IMR-90 (cell line): ENCODE data around the gene SUSD1. TPM values are rescaled to one million over a fixed set of nuclear protein-coding genes. Genes with fewer than 3 reads are reported as not detected.

Experiments used
- ATAC-seq: fragments of 200-7000 bp; cut with Tn5 transposase; 2 replicates; pipeline ENCODE4 v1.9.1; 2020; ENCODE audit warnings: low read depth, mild to moderate bottlenecking, moderate library complexity
- BruUV-seq: library from RNA; stranded (reverse); fragments of 400-500 nt; replicated peaks from 2 replicates; lab custom pipeline; 2021; lab: Mats Ljungman, UMichigan
- CTCF ChIA-PET: fragments of 300-600 bp; formaldehyde crosslinking; extraction: SDS; loops from one replicate; lab custom pipeline; 2021; ENCODE audit warnings: antibody characterized with exemption; lab: Yijun Ruan, JAX
- POLR2A ChIA-PET: fragments of 300-600 bp; sonication (Branson Sonifier 250); formaldehyde crosslinking; loops from one replicate; lab custom pipeline; 2022; ENCODE audit warnings: antibody characterized with exemption; ENCODE audit not compliant: unreplicated experiment; lab: Charles Lee
- DNase-seq: peaks from one replicate; pipeline ENCODE4 v3.0.0; 2013
- H2AFZ ChIP-seq: replicated peaks from 2 replicates; pipeline ENCODE3; 2013; ENCODE audit warnings: low read length, mild to moderate bottlenecking; ENCODE audit not compliant: poor library complexity
- H2AK5ac ChIP-seq: 2 replicates; pipeline ENCODE4 v1.6.1; 2013; ENCODE audit warnings: low read depth, low read length, inconsistent platforms
- H2AK9ac ChIP-seq: replicated peaks from 2 replicates; pipeline ENCODE3; 2013; ENCODE audit warnings: mild to moderate bottlenecking, low read depth, low read length, moderate library complexity; ENCODE audit not compliant: poor library complexity
- H2BK120ac ChIP-seq: 2 replicates; pipeline ENCODE4 v1.6.1; 2013; ENCODE audit warnings: low read depth, low read length, inconsistent platforms
- H2BK15ac ChIP-seq: 3 replicates; pipeline ENCODE4 v1.6.1; 2013; ENCODE audit warnings: low read depth, low read length, inconsistent platforms
- H2BK20ac ChIP-seq: 2 replicates; pipeline ENCODE4 v1.6.1; 2013; ENCODE audit warnings: low read depth, mild to moderate bottlenecking, inconsistent platforms, low read length, moderate library complexity
- H2BK5ac ChIP-seq: 2 replicates; pipeline ENCODE4 v1.6.1; 2013; ENCODE audit warnings: mild to moderate bottlenecking, low read depth, low read length, inconsistent platforms; ENCODE audit not compliant: poor library complexity, severe bottlenecking
- H3K14ac ChIP-seq: replicated peaks from 2 replicates; pipeline ENCODE4 v1.6.1; 2013; ENCODE audit warnings: low read depth, low read length, inconsistent platforms
- H3K18ac ChIP-seq: 2 replicates; pipeline ENCODE4 v1.6.1; 2013; ENCODE audit warnings: low read depth, low read length, control low read depth
- H3K23ac ChIP-seq: 2 replicates; pipeline ENCODE4 v1.6.1; 2013; ENCODE audit warnings: low read depth, low read length, inconsistent platforms
- H3K27ac ChIP-seq: 2 replicates; pipeline ENCODE4 v1.5.1; 2013; ENCODE audit warnings: mild to moderate bottlenecking, control low read depth, low read length; ENCODE audit not compliant: insufficient read depth
- H3K27me3 ChIP-seq: 2 replicates; pipeline ENCODE4 v1.6.1; 2013; ENCODE audit warnings: low read length; ENCODE audit not compliant: control insufficient read depth, insufficient read depth
- H3K36me3 ChIP-seq: 2 replicates; pipeline ENCODE4 v1.6.1; 2013; ENCODE audit warnings: low read length, mixed read lengths; ENCODE audit not compliant: control insufficient read depth, insufficient read depth
- H3K4ac ChIP-seq: 2 replicates; pipeline ENCODE4 v1.6.1; 2013; ENCODE audit warnings: low read depth, low read length, inconsistent platforms
- H3K4me1 ChIP-seq: 2 replicates; pipeline ENCODE4 v1.6.1; 2013; ENCODE audit warnings: low read length, mixed read lengths; ENCODE audit not compliant: control insufficient read depth, insufficient read depth
- H3K4me2 ChIP-seq: 2 replicates; pipeline ENCODE4 v1.6.1; 2013; ENCODE audit warnings: low read depth, mild to moderate bottlenecking, control low read depth, low read length, moderate library complexity
- H3K4me3 ChIP-seq: 2 replicates; pipeline ENCODE4 v1.5.1; 2013; ENCODE audit warnings: low read depth, mild to moderate bottlenecking, control low read depth, low read length, moderate library complexity; ENCODE audit not compliant: insufficient read depth
- H3K56ac ChIP-seq: 2 replicates; pipeline ENCODE4 v1.6.1; 2013; ENCODE audit warnings: low read length, inconsistent platforms; ENCODE audit not compliant: insufficient read depth; ENCODE audit errors: extremely low read depth
- H3K79me1 ChIP-seq, 2 experiments: 2 replicates each; pipeline ENCODE4 v1.6.1; 2013; ENCODE audit warnings: low read length in 2 of 2, inconsistent platforms in 1 of 2, low read depth in 1 of 2
- H3K9ac ChIP-seq: 2 replicates; pipeline ENCODE4 v1.6.1; 2013; ENCODE audit warnings: low read depth, low read length, control low read depth
- H3K9me1 ChIP-seq: 2 replicates; pipeline ENCODE4 v1.6.1; 2013; ENCODE audit warnings: low read length, inconsistent platforms; ENCODE audit not compliant: insufficient read depth
- H3K9me3 ChIP-seq: 2 replicates; pipeline ENCODE4 v1.6.1; 2013; ENCODE audit warnings: low read length; ENCODE audit not compliant: control insufficient read depth, insufficient read depth
- H4K20me1 ChIP-seq: 2 replicates; pipeline ENCODE4 v1.6.1; 2013; ENCODE audit warnings: low read length, inconsistent platforms; ENCODE audit not compliant: insufficient read depth
- H4K5ac ChIP-seq: 2 replicates; pipeline ENCODE4 v1.6.1; 2013; ENCODE audit warnings: mild to moderate bottlenecking, low read depth, low read length, control low read depth
- H4K8ac ChIP-seq, 2 experiments: 2 replicates each; pipeline ENCODE4 v1.6.1; 2013; ENCODE audit warnings: low read depth in 2 of 2, low read length in 2 of 2, control low read depth in 1 of 2, inconsistent platforms in 1 of 2
- H4K91ac ChIP-seq: 2 replicates; pipeline ENCODE4 v1.6.1; 2013; ENCODE audit warnings: low read depth, low read length, inconsistent platforms; ENCODE audit not compliant: insufficient read depth
- BHLHE40 ChIP-seq: fragments of 150-350 bp; IDR thresholded peaks from 2 replicates; pipeline ENCODE4 v1.6.1; 2016; ENCODE audit warnings: mild to moderate bottlenecking, low read depth, low read length
- CEBPB ChIP-seq: IDR thresholded peaks from 2 replicates; pipeline ENCODE4 v1.6.1; 2012; ENCODE audit warnings: low read depth, low read length, improper control_type of control experiment
- CHD1 ChIP-seq: IDR thresholded peaks from 2 replicates; pipeline ENCODE4 v1.6.1; 2012; ENCODE audit warnings: low read depth, low read length, improper control_type of control experiment
- ELK1 ChIP-seq: fragments of 150-350 bp; IDR thresholded peaks from 2 replicates; pipeline ENCODE4 v1.6.1; 2016; ENCODE audit warnings: low read depth, mild to moderate bottlenecking, low read length, moderate library complexity, borderline replicate concordance
- FOS ChIP-seq: fragments of 150-350 bp; IDR thresholded peaks from 2 replicates; pipeline ENCODE4 v1.6.1; 2016; ENCODE audit warnings: low read depth, low read length
- MAFK ChIP-seq: IDR thresholded peaks from 2 replicates; pipeline ENCODE4 v1.6.1; 2012; ENCODE audit warnings: low read depth, low read length, improper control_type of control experiment
- MAZ ChIP-seq: IDR thresholded peaks from 2 replicates; pipeline ENCODE4 v1.6.1; 2012; ENCODE audit warnings: low read depth, mild to moderate bottlenecking, low read length, improper control_type of control experiment, moderate library complexity, borderline replicate concordance
- MXI1 ChIP-seq: IDR thresholded peaks from 2 replicates; pipeline ENCODE4 v1.6.1; 2012; ENCODE audit warnings: low read depth, mild to moderate bottlenecking, low read length, moderate library complexity, borderline replicate concordance
- NFE2L2 ChIP-seq: fragments of 150-350 bp; IDR thresholded peaks from 2 replicates; pipeline ENCODE4 v1.6.1; 2016; ENCODE audit warnings: low read depth, mild to moderate bottlenecking, low read length
- POLR2A ChIP-seq: IDR thresholded peaks from 2 replicates; pipeline ENCODE4 v1.6.1; 2012; ENCODE audit warnings: mild to moderate bottlenecking, low read depth, low read length
- RAD21 ChIP-seq: IDR thresholded peaks from 2 replicates; pipeline ENCODE4 v1.6.1; 2012; ENCODE audit warnings: low read length, improper control_type of control experiment
- RCOR1 ChIP-seq: IDR thresholded peaks from 2 replicates; pipeline ENCODE4 v1.6.1; 2012; ENCODE audit warnings: mild to moderate bottlenecking, low read length, improper control_type of control experiment; ENCODE audit not compliant: insufficient replicate concordance
- RFX5 ChIP-seq: IDR thresholded peaks from 2 replicates; pipeline ENCODE4 v1.8.0; 2012; ENCODE audit warnings: low read depth, mild to moderate bottlenecking, low read length, moderate library complexity
- SMC3 ChIP-seq: fragments of 150-350 bp; IDR thresholded peaks from 2 replicates; pipeline ENCODE4 v1.6.1; 2016; ENCODE audit warnings: low read depth, mild to moderate bottlenecking, antibody characterized with exemption, low read length, moderate library complexity
- USF2 ChIP-seq: fragments of 150-350 bp; IDR thresholded peaks from 2 replicates; pipeline ENCODE4 v1.6.1; 2017; ENCODE audit warnings: mild to moderate bottlenecking, antibody characterized with exemption, low read length, low read depth
- WGBS, 2 experiments: methylation state at CpG; one replicate each; pipeline versions ENCODE4 v1.1.5 to v1.1.7; 2013; ENCODE audit warnings: missing lambda C conversion rate in 2 of 2; ENCODE audit not compliant: insufficient read length in 1 of 2; ENCODE audit errors: extremely low coverage in 2 of 2; 5-methylcytosine and 5-hydroxymethylcytosine counted together
- dilution Hi-C: fragments of 300-500 bp; cut with HindIII; formaldehyde crosslinking; loops from one replicate; pipeline ENCODE4 v1.14.3; 2018; ENCODE audit warnings: low sequenced_read_pairs; ENCODE audit not compliant: unreplicated experiment
- in situ Hi-C: fragments of 300-500 bp; cut with MboI; formaldehyde crosslinking; loops from 3 replicates; pipeline ENCODE4 v1.14.3; 2019; ENCODE audit warnings: low sequenced_read_pairs, inconsistent platforms, mixed read lengths
- intact Hi-C: fragments of 100-400 bp; cut with micrococcal nuclease; formaldehyde crosslinking; loops from 2 replicates; pipeline ENCODE4 v1.10.0; 2022
- polyA plus RNA-seq, 3 experiments: library from polyadenylated mRNA; depleted of rRNA; stranded (reverse); fragments of >200 nt; gene quantifications; 2 replicates each; pipeline ENCODE4 v1.2.3, GENCODE V29; 2012; ENCODE audit warnings: low replicate concordance in 1 of 3
- total RNA-seq: library from RNA; depleted of rRNA; stranded (reverse); fragments of >200 nt; gene quantifications from 2 replicates; pipeline ENCODE4 v1.2.3, GENCODE V29; 2012
- TF ChIP-seq, protein P1 (sequence below): conservative IDR thresholded peaks from 2 replicates; pipeline ENCODE4 v1.5.1; 2012; ENCODE audit warnings: mild to moderate bottlenecking, low read depth, low read length, improper control_type of control experiment

SUSD1 gene
- total and polyA plus RNA-seq, 2 of the 4 experiments (the other 2 are of a cell fraction): 4.0 to 4.7 TPM

GRCh38 chr9:112137066-112137465 is 38.0 kb downstream of the SUSD1 start:
- H3K79me1 ChIP-seq: no peaks in the 10 kb centered on the region
- H3K36me3 ChIP-seq: 0 out of 2 replicates have a peak, but pooled peaks cover 2% of the 10 kb centered on the region
- no peak overlapping the region for H3K18ac ChIP-seq
- H3K56ac ChIP-seq: no peak overlapping the region
- no peak overlapping the region for H2AFZ ChIP-seq
- intact Hi-C loops (no loop called here), dilution Hi-C loops (no loop called here), in situ Hi-C loops (no loop called here)
- no peaks in the 10 kb centered on the region for H4K20me1 ChIP-seq
- H2AK9ac ChIP-seq: no peak overlapping the region
- no peaks in the 10 kb centered on the region for H3K27me3 ChIP-seq
- H2AK5ac ChIP-seq: no peak overlapping the region
- no TSS peak for BruUV-seq
- POLR2A ChIA-PET: no interaction called here
- no peak overlapping the region for H2BK120ac ChIP-seq
- H3K9me3 ChIP-seq: peaks cover 5% of the 10 kb centered on the region; the same call in 1 of the 2 replicates
- no peak overlapping the region for H2BK15ac ChIP-seq
- ATAC-seq: no peak
- no peak overlapping the region for H4K91ac ChIP-seq
- peaks cover 10% of the 10 kb centered on the region for H3K9me1 ChIP-seq
- no peaks in the 10 kb centered on the region for H3K4me1 ChIP-seq
- no peak overlapping the region for H3K23ac ChIP-seq
- no peak overlapping the region for H3K4me3 ChIP-seq
- no peak overlapping the region for H2BK5ac ChIP-seq
- no peak overlapping the region for H4K8ac ChIP-seq
- no peak overlapping the region for H3K14ac ChIP-seq
- no peak overlapping the region for H3K9ac ChIP-seq
- no peak overlapping the region for H3K4me2 ChIP-seq
- no peak overlapping the region for H4K5ac ChIP-seq
- no peak for DNase-seq
- TF ChIP-seq RCOR1 (no peak), MAFK (no peak), FOS (no peak), MAZ (no peak), RAD21 (no peak), CEBPB (no peak), MXI1 (no peak), NFE2L2 (no peak), USF2 (no peak), CHD1 (no peak), POLR2A (no peak), BHLHE40 (no peak), ELK1 (no peak), SMC3 (no peak), RFX5 (no peak)
- TF ChIP-seq, protein P1, sequence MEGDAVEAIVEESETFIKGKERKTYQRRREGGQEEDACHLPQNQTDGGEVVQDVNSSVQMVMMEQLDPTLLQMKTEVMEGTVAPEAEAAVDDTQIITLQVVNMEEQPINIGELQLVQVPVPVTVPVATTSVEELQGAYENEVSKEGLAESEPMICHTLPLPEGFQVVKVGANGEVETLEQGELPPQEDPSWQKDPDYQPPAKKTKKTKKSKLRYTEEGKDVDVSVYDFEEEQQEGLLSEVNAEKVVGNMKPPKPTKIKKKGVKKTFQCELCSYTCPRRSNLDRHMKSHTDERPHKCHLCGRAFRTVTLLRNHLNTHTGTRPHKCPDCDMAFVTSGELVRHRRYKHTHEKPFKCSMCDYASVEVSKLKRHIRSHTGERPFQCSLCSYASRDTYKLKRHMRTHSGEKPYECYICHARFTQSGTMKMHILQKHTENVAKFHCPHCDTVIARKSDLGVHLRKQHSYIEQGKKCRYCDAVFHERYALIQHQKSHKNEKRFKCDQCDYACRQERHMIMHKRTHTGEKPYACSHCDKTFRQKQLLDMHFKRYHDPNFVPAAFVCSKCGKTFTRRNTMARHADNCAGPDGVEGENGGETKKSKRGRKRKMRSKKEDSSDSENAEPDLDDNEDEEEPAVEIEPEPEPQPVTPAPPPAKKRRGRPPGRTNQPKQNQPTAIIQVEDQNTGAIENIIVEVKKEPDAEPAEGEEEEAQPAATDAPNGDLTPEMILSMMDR: no peak
- CTCF ChIA-PET: no interaction called here
- H3K27ac ChIP-seq: no peak overlapping the region
- H3K4ac ChIP-seq: no peak overlapping the region
- H2BK20ac ChIP-seq: no peak overlapping the region
- 89% methylated on average over 1 of the region's 3 CpGs; no CpG with 5 or more reads in 1 of the 2 experiments for WGBS, 2 experiments
